Activated T-helper 1 cell treated with anti-CD3 and anti-CD28 coated beads, Interleukin-12 subunit alpha, Interleukin-12 subunit beta, Interleukin-2, Interleukin-4 antibody, amounts not matched to agents 30 ng/mL and 10 ng/mL and 1 ng/mL, durations not matched to agents 14 hours and 24 hours and 36 hours (primary cell): Measurements from ENCODE around the gene TBCD. TPM values are rescaled to one million over a fixed set of nuclear protein-coding genes. Genes with fewer than 3 reads are reported as not detected.
"Not testable (repeated sequence)": the region's sequence is repeated elsewhere in the genome, so short reads cannot be mapped to it uniquely, and the experiment has no call there.

Experiments used
- DNase-seq: peaks from one replicate; pipeline ENCODE4 v3.0.0; 2021; ENCODE audit warnings: low spot score
- H3K27ac Mint-ChIP-seq: one replicate; pipeline ENCODE4 v1.8.0; 2021; ENCODE audit warnings: mild to moderate bottlenecking, mixed read lengths
- H3K27me3 Mint-ChIP-seq: one replicate; pipeline ENCODE4 v1.8.0; 2022; ENCODE audit warnings: mild to moderate bottlenecking, moderate library complexity, mixed read lengths; ENCODE audit not compliant: insufficient read depth
- H3K36me3 Mint-ChIP-seq: one replicate; pipeline ENCODE4 v1.8.0; 2021; ENCODE audit warnings: low read depth, mixed read lengths
- H3K4me1 Mint-ChIP-seq: one replicate; pipeline ENCODE4 v1.8.0; 2021; ENCODE audit warnings: low read depth, mixed read lengths
- H3K4me3 Mint-ChIP-seq: one replicate; pipeline ENCODE4 v1.8.0; 2021; ENCODE audit warnings: mild to moderate bottlenecking, moderate library complexity, mixed read lengths
- H3K9me3 Mint-ChIP-seq: one replicate; pipeline ENCODE4 v1.8.0; 2021; ENCODE audit warnings: mixed read lengths
- intact Hi-C: fragments of 100-400 bp; cut with micrococcal nuclease; formaldehyde crosslinking; loops from one replicate; pipeline ENCODE4 v1.15.1; 2024
- total RNA-seq: library from RNA; stranded (reverse); gene quantifications from 2 replicates; pipeline ENCODE4 v1.2.3, GENCODE V29; 2022

TBCD gene
- total RNA-seq, 1 donor from 2014 or later, result 111 TPM

- Mint-ChIP-seq H3K27ac (no peak overlapping the region), H3K27me3 (peaks cover 4% of the 10 kb centered on the region), H3K4me3 (peak overlapping the region; percentile 90), H3K36me3 (peaks cover 7% of the 10 kb centered on the region), H3K9me3 (no peaks in the 10 kb centered on the region), H3K4me1 (peaks cover 27% of the 10 kb centered on the region)
- DNase-seq, result no peak
- intact Hi-C loops, result loop anchor here (5.0 kb wide), 1 partner anchor 298 kb away; no protein-coding TSS in a partner anchor
Measured at GRCh38 chr17:82754297-82755208, 2.7 kb downstream of the TBCD start.

- no peaks in the 10 kb centered on the region for H3K9me3 Mint-ChIP-seq
- intact Hi-C loops, result no loop called here
- H3K4me1 Mint-ChIP-seq, result peaks cover 27% of the 10 kb centered on the region
- peaks cover 9% of the 10 kb centered on the region for H3K36me3 Mint-ChIP-seq
- DNase-seq, result no peak
- no peak overlapping the region for H3K4me3 Mint-ChIP-seq
- peaks cover 2% of the 10 kb centered on the region for H3K27me3 Mint-ChIP-seq
- H3K27ac Mint-ChIP-seq, result no peak overlapping the region
Measured at GRCh38 chr17:82756166-82756565, 4.3 kb downstream of the TBCD start.

GRCh38 chr17:82765371-82765770, 13.5 kb downstream of the TBCD start:
- H3K36me3 Mint-ChIP-seq, result peaks cover 35% of the 10 kb centered on the region
- H3K4me3 Mint-ChIP-seq, result no peak overlapping the region
- DNase-seq, result no peak
- intact Hi-C loops, result loop anchor here (5.0 kb wide), 1 partner anchor 48 kb away; the partner anchor contains the start of gene FN3KRP
- no peaks in the 10 kb centered on the region for H3K9me3 Mint-ChIP-seq
- H3K27ac Mint-ChIP-seq, result no peak overlapping the region
- no peaks in the 10 kb centered on the region for H3K27me3 Mint-ChIP-seq
- peaks cover 16% of the 10 kb centered on the region for H3K4me1 Mint-ChIP-seq

- Mint-ChIP-seq H3K27ac (no peak overlapping the region), H3K36me3 (peaks cover 31% of the 10 kb centered on the region), H3K4me1 (peaks cover 16% of the 10 kb centered on the region), H3K27me3 (no peaks in the 10 kb centered on the region), H3K9me3 (no peaks in the 10 kb centered on the region), H3K4me3 (no peak overlapping the region)
- no peak for DNase-seq
- intact Hi-C loops, result loop anchor here (2.0 to 5.0 kb wide), 2 partner anchors 50 to 98 kb away; partner anchors contain the start of gene FN3KRP
Measured at GRCh38 chr17:82767041-82767754, 15.3 kb downstream of the TBCD start.

GRCh38 chr17:82769041-82769440, 17.2 kb downstream of the TBCD start:
- no peak overlapping the region for H3K27ac Mint-ChIP-seq
- DNase-seq, result no peak
- H3K4me3 Mint-ChIP-seq, result no peak overlapping the region
- peaks cover 9% of the 10 kb centered on the region for H3K4me1 Mint-ChIP-seq
- no peaks in the 10 kb centered on the region for H3K27me3 Mint-ChIP-seq
- no peaks in the 10 kb centered on the region for H3K9me3 Mint-ChIP-seq
- H3K36me3 Mint-ChIP-seq, result peaks cover 31% of the 10 kb centered on the region
- intact Hi-C loops, result loop anchor here (5.0 kb wide), 1 partner anchor 52 kb away; the partner anchor contains the start of gene FN3KRP

GRCh38 chr17:82772026-82772425, 20.2 kb downstream of the TBCD start:
- H3K27ac Mint-ChIP-seq, result no peak overlapping the region
- intact Hi-C loops, result no loop called here
- no peaks in the 10 kb centered on the region for H3K27me3 Mint-ChIP-seq
- peaks cover 10% of the 10 kb centered on the region for H3K4me1 Mint-ChIP-seq
- no peak overlapping the region for H3K4me3 Mint-ChIP-seq
- no peak for DNase-seq
- no peaks in the 10 kb centered on the region for H3K9me3 Mint-ChIP-seq
- H3K36me3 Mint-ChIP-seq, result peaks cover 24% of the 10 kb centered on the region

- not testable (repeated sequence) for H3K27ac Mint-ChIP-seq, H3K9me3 Mint-ChIP-seq, H3K27me3 Mint-ChIP-seq, DNase-seq, H3K4me3 Mint-ChIP-seq
- intact Hi-C loops, result loop anchor here (1.0 kb wide), 1 partner anchor 106 kb away; no protein-coding TSS in a partner anchor
- Mint-ChIP-seq H3K4me1 (peaks cover 10% of the 10 kb centered on the region), H3K36me3 (peaks cover 13% of the 10 kb centered on the region)
Measured at GRCh38 chr17:82774456-82774855, 22.6 kb downstream of the TBCD start.

GRCh38 chr17:82775001-82775823, 23.3 kb downstream of the TBCD start:
- Mint-ChIP-seq H3K9me3 (no peaks in the 10 kb centered on the region), H3K4me1 (peaks cover 10% of the 10 kb centered on the region), H3K27me3 (no peaks in the 10 kb centered on the region), H3K27ac (no peak overlapping the region), H3K4me3 (no peak overlapping the region), H3K36me3 (peaks cover 13% of the 10 kb centered on the region)
- DNase-seq, result peak; percentile 17
- intact Hi-C loops, result no loop called here

- DNase-seq, result no peak
- Mint-ChIP-seq H3K4me1 (peaks cover 10% of the 10 kb centered on the region), H3K27ac (no peak overlapping the region), H3K36me3 (peaks cover 13% of the 10 kb centered on the region), H3K4me3 (no peak overlapping the region), H3K27me3 (no peaks in the 10 kb centered on the region), H3K9me3 (no peaks in the 10 kb centered on the region)
- intact Hi-C loops, result no loop called here
Measured at GRCh38 chr17:82776454-82776853, 24.6 kb downstream of the TBCD start.

GRCh38 chr17:82777778-82778375, 26.0 kb downstream of the TBCD start:
- Mint-ChIP-seq H3K36me3 (peaks cover 15% of the 10 kb centered on the region), H3K4me1 (peaks cover 17% of the 10 kb centered on the region)
- intact Hi-C loops, H3K27me3 Mint-ChIP-seq, H3K4me3 Mint-ChIP-seq, H3K27ac Mint-ChIP-seq, DNase-seq, H3K9me3 Mint-ChIP-seq: not testable (repeated sequence)

GRCh38 chr17:82779541-82779940, 27.7 kb downstream of the TBCD start:
- H3K27me3 Mint-ChIP-seq, result no peaks in the 10 kb centered on the region
- no peak overlapping the region for H3K4me3 Mint-ChIP-seq
- H3K36me3 Mint-ChIP-seq, result peaks cover 20% of the 10 kb centered on the region
- H3K27ac Mint-ChIP-seq, result no peak overlapping the region
- H3K9me3 Mint-ChIP-seq, result no peaks in the 10 kb centered on the region
- H3K4me1 Mint-ChIP-seq, result peaks cover 17% of the 10 kb centered on the region
- intact Hi-C loops, result no loop called here
- no peak for DNase-seq

GRCh38 chr17:82780195-82780594, 28.3 kb downstream of the TBCD start:
- intact Hi-C loops, result no loop called here
- no peak for DNase-seq
- H3K27me3 Mint-ChIP-seq, result no peaks in the 10 kb centered on the region
- H3K9me3 Mint-ChIP-seq, result no peaks in the 10 kb centered on the region
- no peak overlapping the region for H3K27ac Mint-ChIP-seq
- H3K36me3 Mint-ChIP-seq, result peaks cover 20% of the 10 kb centered on the region
- H3K4me1 Mint-ChIP-seq, result peaks cover 11% of the 10 kb centered on the region
- H3K4me3 Mint-ChIP-seq, result no peak overlapping the region
